Chondrocyte (in vitro differentiated cells): ENCODE measurements around the gene TRIM7. TPM values are rescaled to one million over a fixed set of nuclear protein-coding genes. Genes with fewer than 3 reads are reported as not detected.

ENCODE experiments used
- DNase-seq: peaks from one replicate; pipeline ENCODE4 v3.0.0; 2021; ENCODE audit warnings: mixed read lengths, low spot score
- H3K27ac Mint-ChIP-seq: one replicate; pipeline ENCODE4 v1.8.0; 2021; ENCODE audit warnings: mild to moderate bottlenecking, moderate library complexity, mixed read lengths; ENCODE audit not compliant: unreplicated experiment
- H3K27me3 Mint-ChIP-seq: 2 replicates; pipeline ENCODE4 v1.8.0; 2021; ENCODE audit warnings: low read depth, mixed read lengths
- H3K36me3 Mint-ChIP-seq: 2 replicates; pipeline ENCODE4 v1.8.0; 2021; ENCODE audit warnings: low read depth, mixed read lengths
- H3K4me1 Mint-ChIP-seq: 2 replicates; pipeline ENCODE4 v1.8.0; 2021; ENCODE audit warnings: low read depth, mild to moderate bottlenecking, mixed read lengths
- H3K4me3 Mint-ChIP-seq: one replicate; pipeline ENCODE4 v1.8.0; 2021; ENCODE audit warnings: mild to moderate bottlenecking, moderate library complexity, mixed read lengths; ENCODE audit not compliant: unreplicated experiment
- H3K9me3 Mint-ChIP-seq: 2 replicates; pipeline ENCODE4 v1.8.0; 2021; ENCODE audit warnings: low read depth, mixed read lengths
- total RNA-seq: library from RNA; stranded (reverse); gene quantifications from 3 replicates; pipeline ENCODE4 v1.2.1, GENCODE V29; 2021
- TF ChIP-seq, protein P1 (sequence below): fragments of 200-600 bp; sonication (generic); IDR thresholded peaks from 2 replicates; pipeline ENCODE4 v1.5.0; 2021; ENCODE audit warnings: antibody characterized with exemption, mild to moderate bottlenecking, moderate library complexity

TRIM7 gene
- total RNA-seq, 1 donor from 2014 or later: 5.7 TPM

DNA sequence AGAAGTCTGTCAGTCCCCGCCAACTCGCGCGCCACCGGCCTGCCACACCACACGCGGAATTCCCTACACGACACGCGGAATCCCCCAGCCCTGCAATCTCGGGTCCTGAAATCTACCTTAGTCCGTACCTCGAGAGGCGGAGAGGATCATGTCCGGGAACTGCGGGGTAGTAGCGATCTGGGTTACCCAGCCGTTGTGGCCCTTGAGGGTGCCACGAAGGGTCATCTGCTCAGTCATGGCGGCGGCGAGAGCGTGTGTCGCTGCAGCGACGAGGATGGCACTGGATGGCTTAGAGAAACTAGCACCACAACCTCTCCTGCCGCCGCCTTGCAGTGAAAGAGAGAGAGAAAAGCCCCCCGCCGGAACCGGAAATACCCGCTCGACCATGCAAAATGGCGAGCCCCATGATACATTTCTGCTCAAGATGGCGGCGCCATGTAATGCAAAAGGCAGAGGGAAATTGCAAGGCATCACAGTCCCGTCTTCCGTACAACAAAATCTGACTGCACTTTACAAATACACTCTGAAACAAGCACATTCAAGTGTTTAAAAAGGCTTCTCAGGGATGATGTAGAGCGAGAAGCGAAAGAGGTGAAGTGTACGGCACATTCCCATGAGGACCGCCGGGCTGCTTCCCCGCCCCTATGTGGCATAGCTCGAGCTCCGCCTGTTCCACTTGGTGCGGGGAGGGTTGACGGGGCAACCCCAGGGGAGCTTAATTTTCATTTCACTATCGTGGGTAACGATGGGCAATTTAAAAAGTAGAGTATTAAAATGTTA, 38.8 kb upstream of the TRIM7 start, which contains the start of gene RACK1:
Gene RACK1, minus strand, starts transcription at position 343 of the 780 bp plus-strand sequence. Its CDS starts 106 bp downstream, at position 237.
- Mint-ChIP-seq H3K4me3 (peak within 1 kb of the TSS; percentile 94), H3K36me3 (peaks cover 26% of the 10 kb centered on the region), H3K27ac (peak within 1 kb of the TSS; percentile 97), H3K4me1 (peaks cover 57% of the 10 kb centered on the region), H3K9me3 (no peaks in the 10 kb centered on the region), H3K27me3 (no peaks in the 10 kb centered on the region)
- DNase-seq: no peak
- TF ChIP-seq, protein P1, sequence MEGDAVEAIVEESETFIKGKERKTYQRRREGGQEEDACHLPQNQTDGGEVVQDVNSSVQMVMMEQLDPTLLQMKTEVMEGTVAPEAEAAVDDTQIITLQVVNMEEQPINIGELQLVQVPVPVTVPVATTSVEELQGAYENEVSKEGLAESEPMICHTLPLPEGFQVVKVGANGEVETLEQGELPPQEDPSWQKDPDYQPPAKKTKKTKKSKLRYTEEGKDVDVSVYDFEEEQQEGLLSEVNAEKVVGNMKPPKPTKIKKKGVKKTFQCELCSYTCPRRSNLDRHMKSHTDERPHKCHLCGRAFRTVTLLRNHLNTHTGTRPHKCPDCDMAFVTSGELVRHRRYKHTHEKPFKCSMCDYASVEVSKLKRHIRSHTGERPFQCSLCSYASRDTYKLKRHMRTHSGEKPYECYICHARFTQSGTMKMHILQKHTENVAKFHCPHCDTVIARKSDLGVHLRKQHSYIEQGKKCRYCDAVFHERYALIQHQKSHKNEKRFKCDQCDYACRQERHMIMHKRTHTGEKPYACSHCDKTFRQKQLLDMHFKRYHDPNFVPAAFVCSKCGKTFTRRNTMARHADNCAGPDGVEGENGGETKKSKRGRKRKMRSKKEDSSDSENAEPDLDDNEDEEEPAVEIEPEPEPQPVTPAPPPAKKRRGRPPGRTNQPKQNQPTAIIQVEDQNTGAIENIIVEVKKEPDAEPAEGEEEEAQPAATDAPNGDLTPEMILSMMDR: no peak

DNA sequence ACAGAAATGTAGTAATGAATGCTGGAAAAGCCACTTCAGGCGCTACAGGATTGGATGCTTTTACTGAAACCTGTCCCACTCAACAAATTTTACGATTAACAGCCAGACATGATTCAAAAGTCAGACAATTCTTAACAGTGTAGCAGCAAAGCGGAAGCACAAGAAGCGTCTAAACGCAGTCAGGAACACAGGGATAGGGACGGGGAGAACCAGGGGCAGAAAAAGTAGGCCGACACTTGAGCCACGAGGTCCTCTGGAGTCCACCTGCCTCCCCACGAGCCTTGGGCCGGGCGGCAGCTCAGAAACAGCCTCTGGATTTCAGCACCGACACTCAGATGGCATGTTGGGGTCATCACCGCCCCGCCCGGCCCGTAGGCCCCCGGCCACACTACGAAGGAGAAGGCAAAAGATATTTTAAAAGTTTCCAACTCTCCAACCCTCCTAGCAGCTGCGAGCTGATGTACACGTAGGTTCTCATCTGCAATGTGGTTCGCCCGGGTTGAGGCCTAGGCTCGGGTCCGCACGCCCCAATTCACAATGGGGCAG, 38.1 kb upstream of the TRIM7 start:
- peak overlapping the region; percentile 97 for H3K27ac Mint-ChIP-seq
- TF ChIP-seq, protein P1: no peak

DNA sequence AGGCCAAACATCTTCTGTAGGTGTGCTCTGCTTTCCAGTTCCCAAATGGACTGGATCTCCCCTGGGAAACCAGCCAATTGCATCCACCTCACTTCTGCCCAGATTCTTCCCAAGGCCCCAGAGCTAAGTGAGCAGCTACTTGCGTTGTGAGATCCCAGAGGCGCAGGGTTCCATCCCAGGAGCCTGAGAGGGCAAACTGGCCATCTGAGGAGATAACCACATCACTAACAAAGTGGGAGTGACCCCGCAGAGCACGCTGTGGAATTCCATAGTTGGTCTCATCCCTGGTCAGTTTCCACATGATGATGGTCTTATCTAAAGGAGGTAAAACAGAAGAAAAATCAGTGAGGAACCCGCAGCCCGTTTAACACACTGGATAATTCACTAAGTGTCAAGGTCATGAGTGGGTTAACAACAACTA, 37.0 kb upstream of the TRIM7 start:
- H3K9me3 Mint-ChIP-seq: no peaks in the 10 kb centered on the region

More for the DNA sequence above, 38.1 kb upstream of the TRIM7 start:
- Mint-ChIP-seq H3K36me3 (peaks cover 30% of the 10 kb centered on the region), H3K4me3 (peak overlapping the region; percentile 94), H3K9me3 (no peaks in the 10 kb centered on the region), H3K4me1 (peaks cover 54% of the 10 kb centered on the region), H3K27me3 (no peaks in the 10 kb centered on the region)
- DNase-seq: no peak

DNA sequence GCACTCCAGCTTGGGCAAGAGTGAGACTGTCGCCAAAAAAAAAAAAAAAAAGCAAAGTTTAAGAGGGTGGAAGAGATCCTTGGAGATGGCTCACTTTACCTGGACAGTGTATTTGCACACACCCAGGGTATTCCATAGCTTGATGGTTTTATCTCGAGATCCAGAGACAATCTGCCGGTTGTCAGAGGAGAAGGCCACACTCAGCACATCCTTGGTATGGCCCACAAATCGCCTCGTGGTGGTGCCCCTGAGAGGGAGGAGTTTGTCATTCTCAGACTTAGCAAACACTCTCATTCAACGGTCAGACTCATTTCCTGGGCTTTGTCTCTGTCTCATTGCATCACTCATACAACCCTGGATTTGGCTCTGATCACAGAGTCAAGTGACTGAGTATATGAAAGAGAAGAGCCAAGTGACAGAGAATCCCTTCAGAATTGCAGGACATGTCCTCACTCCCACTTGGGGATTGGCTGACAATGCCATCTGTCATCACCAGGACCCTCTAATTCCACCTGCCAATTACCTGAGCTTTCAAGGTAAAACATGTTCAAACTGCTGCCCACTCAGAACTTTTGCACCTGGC, 36.5 kb upstream of the TRIM7 start:
- Mint-ChIP-seq H3K27me3 (no peaks in the 10 kb centered on the region), H3K36me3 (peaks cover 42% of the 10 kb centered on the region)

More for the DNA sequence above, 37.0 kb upstream of the TRIM7 start:
- Mint-ChIP-seq H3K4me3 (peak overlapping the region; percentile 94), H3K36me3 (peaks cover 36% of the 10 kb centered on the region), H3K27ac (peak overlapping the region; percentile 97), H3K27me3 (no peaks in the 10 kb centered on the region), H3K4me1 (peaks cover 54% of the 10 kb centered on the region)
- TF ChIP-seq, protein P1: no peak
- no peak for DNase-seq

More for the DNA sequence above, 36.5 kb upstream of the TRIM7 start:
- peak overlapping the region; percentile 97 for H3K27ac Mint-ChIP-seq
- peak overlapping the region; percentile 94 for H3K4me3 Mint-ChIP-seq
- TF ChIP-seq, protein P1: peak; percentile 23
- no peaks in the 10 kb centered on the region for H3K9me3 Mint-ChIP-seq
- peaks cover 54% of the 10 kb centered on the region for H3K4me1 Mint-ChIP-seq
- DNase-seq: no peak
